K562 (cell line): ENCODE data around the gene CYP4B1. TPM values are rescaled to one million over a fixed set of nuclear protein-coding genes. Genes with fewer than 3 reads are reported as not detected.

Experiments used
- DEAF1 ChIP-seq: fragments of 450-650 bp; formaldehyde crosslinking; IDR thresholded peaks from 2 replicates; pipeline ENCODE4 v1.4.0; 2020; ENCODE audit warnings: mild to moderate bottlenecking, moderate library complexity
- FOS ChIP-seq: IDR thresholded peaks from 3 replicates; pipeline ENCODE4 v1.6.1; 2011; ENCODE audit not compliant: insufficient read length; ENCODE audit errors: extremely low read depth
- TCFL5 ChIP-seq: fragments of 250-450 bp; sonication (Bioruptor Pico); conservative IDR thresholded peaks from 2 replicates; pipeline ENCODE4 v1.6.1; 2021; ENCODE audit warnings: mild to moderate bottlenecking, moderate library complexity, matching md5 sums
- ZBTB12 ChIP-seq: fragments of 250-450 bp; sonication (Bioruptor Pico); IDR thresholded peaks from 2 replicates; pipeline ENCODE4 v1.4.0; 2020
- ZNF512 ChIP-seq: IDR thresholded peaks from 2 replicates; pipeline ENCODE4 v1.6.1; 2016; ENCODE audit warnings: missing genetic modification characterization, missing compliant biosample characterization
- ZNF766 ChIP-seq: fragments of 200-800 bp; sonication (Bioruptor generic); conservative IDR thresholded peaks from 2 replicates; pipeline ENCODE4 v1.6.1; 2016; ENCODE audit warnings: missing genetic modification characterization, missing compliant biosample characterization
- polyA plus RNA-seq, 8 experiments: library from polyadenylated mRNA; depleted of rRNA in 4 of 8; stranded (reverse) in 5 of 8; unstranded in 3 of 8; fragments of >200 nt; fragmentation: Nextera tagmentation in 2 of 8; fragmentation: Illumina TruSeq in 1 of 8; extraction: Ambion mirVana in 2 of 8; extraction: Trizol in 1 of 8; gene quantifications; 2 replicates each; pipeline versions ENCODE4 v1.2.1 to v1.2.3, GENCODE V29; 2011 to 2014; ENCODE audit warnings: inconsistent platforms in 1 of 8, missing spikeins in 1 of 8
- total RNA-seq, 7 experiments: library from RNA; depleted of rRNA in 6 of 7; stranded (reverse); fragments of >200 nt in 6 of 7; fragmentation: Illumina TruSeq in 2 of 7; extraction: Trizol in 2 of 7; gene quantifications; 2 replicates each; pipeline versions ENCODE4 v1.2.1 to v1.2.3, GENCODE V29; 2011 to 2021; ENCODE audit warnings: low replicate concordance in 1 of 7

CYP4B1 gene
- total and polyA plus RNA-seq, 9 of the 15 experiments (the other 6 are each of a cell fraction or from before 2014, with no cell fraction given), result 0.69 TPM; not detected in 8

GRCh38 chr1:46812065-46812963 lies 13.5 kb downstream of the CYP4B1 start (continued):
- TF ChIP-seq ZNF512 (no peak), ZBTB12 (CRISPR knock-in tag) (no peak), FOS (no peak), ZNF766 (no peak), DEAF1 (no peak), TCFL5 (CRISPR knock-in tag) (no peak)
